Hepatocyte (in vitro differentiated cells): Measurements from ENCODE around the gene COASY.
"Not testable (repeated sequence)": the region's sequence is repeated elsewhere in the genome, so short reads cannot be mapped to it uniquely, and the experiment has no call there.

Experiments
- CTCF ChIP-seq: fragments of 200-600 bp; sonication (generic); IDR thresholded peaks from 2 replicates; pipeline ENCODE4 v1.5.1; 2016; ENCODE audit warnings: antibody characterized with exemption, mild to moderate bottlenecking; ENCODE audit not compliant: poor library complexity
- EZH2 ChIP-seq: fragments of 200-600 bp; sonication (generic); IDR thresholded peaks from 2 replicates; pipeline ENCODE4 v1.6.1; 2016; ENCODE audit warnings: antibody characterized with exemption, mild to moderate bottlenecking, borderline replicate concordance

GRCh38 chr17:42545755-42546505, 16.0 kb upstream of the COASY start:
- TF ChIP-seq CTCF, EZH2: not testable (repeated sequence)
